ENCODE data around the gene NRF1.
"Not testable (repeated sequence)": the region's sequence is repeated elsewhere in the genome, so short reads cannot be mapped to it uniquely, and the experiment has no call there.

The NRF1 gene

GRCh38 chr7:129607471-129608120, 3.9 kb upstream of the NRF1 start:
- peak; percentile 23 to 38 for DNase-seq

DNA sequence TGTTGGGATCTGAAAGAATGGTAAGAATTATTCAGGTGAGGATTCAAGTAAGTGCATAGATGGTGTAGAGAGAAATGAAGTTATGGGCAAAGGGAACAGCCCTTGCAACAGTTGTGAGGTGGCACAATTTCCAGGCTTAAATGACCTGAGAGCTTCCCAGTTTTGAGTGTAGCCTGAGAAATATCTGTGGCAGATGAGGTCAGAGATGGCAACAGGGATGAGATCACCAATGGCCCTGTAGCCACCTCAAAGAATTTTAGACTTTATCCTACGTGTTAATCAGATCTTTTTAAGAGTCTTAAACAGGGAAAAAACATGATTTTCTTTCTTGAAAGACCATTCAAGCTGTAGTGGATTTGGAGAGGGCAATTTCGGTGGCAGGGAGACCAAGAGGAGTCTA, 1.9 kb upstream of the NRF1 start:
- DNase-seq: no peak

- peak in 1 of 2 donors; percentile 10 for DNase-seq
Measured at GRCh38 chr7:129610709-129611245, 743 bp upstream of the NRF1 start.

DNA sequence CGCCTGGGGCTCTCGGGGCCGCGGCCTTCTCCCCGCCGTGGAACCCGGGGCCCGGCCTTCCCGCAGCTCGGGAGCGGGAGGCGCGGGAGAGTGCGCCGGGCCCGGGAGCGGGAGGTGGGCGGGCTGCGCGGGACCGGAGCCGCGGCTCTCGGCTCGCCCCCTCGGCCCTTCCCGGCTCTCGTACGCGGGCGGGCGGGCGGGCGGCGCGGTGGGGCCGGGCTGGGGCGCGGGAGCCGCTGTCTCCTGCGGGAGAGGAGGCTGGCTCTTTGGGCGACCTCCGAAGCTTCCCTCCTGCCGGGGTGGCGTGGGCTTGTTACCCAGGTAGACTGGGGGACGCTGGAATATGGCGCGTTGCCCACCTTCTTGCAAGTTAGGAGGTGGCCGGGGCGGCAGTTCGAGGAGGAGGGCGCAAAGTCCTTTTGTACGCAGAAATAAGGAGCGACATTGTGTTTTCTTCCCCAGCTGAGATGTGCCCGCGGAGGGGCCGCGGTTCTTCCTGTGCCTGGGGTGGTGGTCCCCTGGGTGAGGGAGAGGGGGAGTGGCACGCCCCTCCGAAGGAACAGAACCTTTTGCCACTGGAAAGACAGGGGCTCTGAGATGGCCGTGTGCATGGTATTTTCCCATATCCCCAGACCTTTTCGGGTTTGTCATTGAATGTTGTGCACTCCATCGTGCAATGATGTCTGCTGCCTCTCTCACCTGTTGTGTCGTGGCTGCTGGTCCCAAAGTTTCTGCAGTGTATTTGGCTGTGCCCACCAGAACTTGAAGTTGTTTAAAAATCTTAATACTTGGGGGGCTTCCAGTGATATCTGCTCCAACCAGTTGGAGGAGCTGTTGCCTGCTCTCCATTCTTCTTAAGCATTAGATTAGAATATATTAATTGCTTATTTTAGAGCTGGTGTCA, 844 bp downstream of the NRF1 start:
- DNase-seq: peak; percentile 7 to 30

DNA sequence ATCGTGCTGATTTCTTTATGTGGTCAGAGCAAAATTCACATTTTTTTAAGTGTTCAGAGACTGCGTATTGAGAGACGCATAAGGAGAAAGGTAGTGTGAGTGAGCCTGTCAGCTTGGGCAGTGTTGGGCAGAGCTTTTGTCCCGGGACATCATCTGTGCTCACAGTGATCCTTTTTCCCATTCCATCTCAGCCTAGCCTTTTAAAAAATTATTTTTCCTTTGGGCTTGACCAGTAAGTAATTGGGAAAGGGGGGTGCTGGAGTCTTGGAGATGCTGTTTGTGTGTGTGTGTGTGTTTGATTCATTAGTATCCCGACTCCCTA, 1.5 kb downstream of the NRF1 start:
- no peak for DNase-seq

DNA sequence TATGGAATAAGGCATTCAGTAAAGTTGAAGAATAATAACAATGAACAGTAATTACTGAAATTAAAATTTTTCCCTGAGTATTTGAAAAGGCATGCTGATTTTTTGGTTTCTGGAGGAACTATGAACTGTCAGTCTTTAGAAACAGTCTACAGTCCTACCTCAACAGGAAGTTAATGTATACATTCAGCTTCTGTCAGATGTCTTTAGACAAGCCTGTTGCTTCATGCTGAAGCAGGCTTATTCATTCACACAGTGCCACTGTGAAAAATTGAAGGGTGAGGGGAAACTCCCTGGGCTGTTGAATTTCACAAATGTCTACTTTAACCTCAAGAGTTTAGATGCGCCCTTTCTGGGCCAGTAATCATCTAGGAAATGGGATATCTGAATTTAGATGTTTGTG, 3.5 kb downstream of the NRF1 start:
- no peak for DNase-seq

DNA sequence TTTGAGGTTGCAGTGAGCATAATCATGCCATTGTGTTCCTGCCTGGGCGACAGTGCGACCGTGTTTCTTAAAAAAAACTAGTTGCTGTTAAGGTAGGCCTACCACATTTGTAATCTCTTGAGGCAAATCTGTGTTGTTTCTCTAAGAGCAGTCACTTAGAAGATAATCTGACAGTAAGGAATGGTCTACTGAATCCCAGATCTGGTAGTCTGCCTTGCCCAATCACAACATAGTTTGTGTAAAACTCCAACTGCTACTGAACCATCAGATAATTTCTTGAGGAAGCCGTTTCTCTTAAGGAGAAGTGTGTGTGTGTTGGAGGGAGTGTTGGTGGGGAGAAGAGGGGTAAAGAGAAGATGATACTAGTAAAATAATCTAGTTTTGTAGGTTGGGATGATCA, 5.0 kb downstream of the NRF1 start:
- DNase-seq: no peak

DNA sequence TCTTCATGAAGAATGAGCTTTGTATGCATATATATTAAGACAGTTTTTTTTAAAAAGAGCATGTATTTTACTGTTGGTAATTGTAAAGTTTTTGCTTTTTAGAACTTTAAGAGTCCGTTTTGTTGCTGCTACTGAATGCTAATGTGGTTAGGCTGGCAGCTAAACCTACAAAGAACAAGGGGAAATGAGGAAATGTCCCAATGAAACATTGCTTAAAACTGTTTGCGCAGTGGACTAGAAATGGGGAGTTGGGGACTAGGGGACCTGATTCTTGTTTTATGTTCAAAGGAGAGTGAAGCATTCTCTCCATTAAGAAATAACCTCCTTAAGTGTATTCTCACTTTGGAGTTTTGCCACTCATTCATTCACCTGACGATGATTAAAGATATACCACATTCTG, 5.7 kb downstream of the NRF1 start:
- DNase-seq: no peak

DNA sequence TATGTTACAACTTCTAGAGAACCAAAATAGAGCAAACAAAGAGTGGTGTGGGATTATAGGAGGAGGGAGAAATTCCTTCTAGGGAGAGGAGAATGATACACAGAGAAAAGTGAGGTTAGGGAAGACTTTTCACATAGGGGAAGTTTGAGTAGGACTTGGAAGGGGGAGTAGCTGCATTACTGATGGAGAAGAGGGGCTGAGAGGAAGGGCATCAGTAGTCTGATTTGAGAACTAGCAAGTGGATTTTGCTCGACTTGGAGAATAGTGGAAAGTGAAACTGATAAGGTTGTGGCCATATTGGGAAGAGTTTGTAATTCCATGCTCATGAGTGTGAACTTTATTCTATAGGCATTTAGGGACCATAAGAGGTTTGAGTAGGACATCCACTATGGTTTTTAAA, 6.1 kb downstream of the NRF1 start:
- no peak for DNase-seq

GRCh38 chr7:129626896-129627295, 15.4 kb downstream of the NRF1 start:
- no peak for DNase-seq

GRCh38 chr7:129630341-129630740, 18.8 kb downstream of the NRF1 start:
- no peak for DNase-seq

DNA sequence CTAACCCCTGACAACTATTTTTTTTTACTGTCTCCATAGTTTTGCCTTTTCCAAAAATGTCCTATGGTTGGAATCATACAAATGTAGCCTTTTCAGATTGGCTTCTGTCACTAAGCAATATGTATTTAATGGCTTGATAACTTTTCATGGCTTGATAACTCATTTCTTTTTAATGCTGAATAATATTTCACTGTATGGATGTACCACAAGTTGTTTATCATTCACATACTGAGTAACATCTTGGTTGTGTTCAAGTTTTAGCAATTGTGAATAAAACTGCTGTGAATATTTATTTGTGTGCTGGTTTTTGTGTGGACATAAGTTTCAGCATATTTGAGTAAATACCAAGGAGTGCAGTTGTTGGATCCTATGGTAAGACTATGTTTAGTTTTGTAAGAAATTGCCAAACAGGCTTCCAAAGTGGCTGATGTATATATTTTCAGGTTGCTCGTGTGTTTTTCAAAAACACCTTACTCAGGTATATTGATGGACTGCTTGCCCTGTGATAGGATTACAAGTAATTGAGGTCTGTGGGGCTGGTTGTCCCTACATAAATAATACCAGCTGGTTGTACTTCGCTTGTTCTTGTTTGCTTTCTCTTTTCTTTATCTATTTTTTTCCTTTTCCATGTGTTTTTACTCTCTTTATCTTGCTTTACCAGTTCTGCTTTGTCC, 23.0 kb downstream of the NRF1 start:
- no peak for DNase-seq

DNA sequence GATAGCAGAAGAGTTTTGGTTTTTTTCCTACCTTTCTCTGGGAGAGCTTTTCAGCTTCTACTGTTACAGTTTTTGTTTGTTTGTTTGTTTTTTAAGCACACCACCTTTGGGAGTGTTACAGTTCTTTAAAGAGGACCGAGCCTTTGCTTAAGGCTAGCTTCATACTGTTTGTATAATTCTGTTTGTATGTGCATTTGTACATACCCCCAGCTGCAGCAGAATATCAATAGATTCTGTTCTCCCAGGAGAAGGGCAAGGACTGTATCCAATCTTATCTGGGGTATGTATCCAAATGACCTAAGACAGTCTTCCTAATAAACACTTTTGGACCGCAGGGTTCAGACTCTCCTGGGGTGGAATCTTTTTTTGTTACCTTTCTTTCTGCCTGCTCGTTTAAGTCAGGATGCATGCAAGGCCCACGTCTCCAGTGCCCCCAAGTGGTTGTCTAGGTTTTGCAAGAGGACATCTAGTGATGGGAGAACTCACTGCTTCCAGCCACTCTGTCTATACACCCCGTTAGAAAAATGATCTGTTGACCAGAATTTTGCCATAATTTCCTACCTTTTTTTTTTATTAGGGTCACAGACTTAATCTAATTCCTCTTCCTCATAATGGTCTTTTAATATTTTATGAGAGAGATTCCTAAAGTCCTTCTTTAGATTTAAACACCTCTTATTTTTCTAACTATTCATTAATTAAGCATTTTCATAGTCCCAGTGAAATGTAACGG, 23.9 kb downstream of the NRF1 start:
- DNase-seq: peak; percentile 49 to 56

DNA sequence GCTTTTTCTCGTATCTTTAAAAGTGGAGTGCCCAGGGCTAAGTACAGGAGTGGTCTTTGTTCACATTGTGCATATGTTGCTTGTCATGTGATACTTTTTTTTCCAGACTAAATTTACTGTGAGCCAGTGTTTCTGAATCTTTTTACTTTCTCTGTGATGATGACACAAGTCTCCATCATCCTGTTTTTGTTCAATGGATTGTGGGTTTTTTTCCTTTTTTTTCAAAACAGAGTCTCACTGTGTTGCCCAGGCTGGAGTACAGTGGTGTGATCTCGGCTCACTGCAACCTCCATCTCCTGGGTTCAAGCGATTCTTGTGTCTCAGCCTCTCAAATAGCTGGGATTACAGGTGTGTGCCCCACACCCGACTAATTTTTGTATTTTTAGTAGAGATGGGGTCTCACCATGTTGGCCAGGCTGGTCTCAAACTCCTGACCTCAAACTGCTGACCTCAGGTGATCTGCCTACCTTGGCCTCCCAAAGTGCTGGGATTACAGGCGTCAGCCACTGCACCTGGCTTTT, 24.6 kb downstream of the NRF1 start:
- not testable (repeated sequence) for DNase-seq

DNA sequence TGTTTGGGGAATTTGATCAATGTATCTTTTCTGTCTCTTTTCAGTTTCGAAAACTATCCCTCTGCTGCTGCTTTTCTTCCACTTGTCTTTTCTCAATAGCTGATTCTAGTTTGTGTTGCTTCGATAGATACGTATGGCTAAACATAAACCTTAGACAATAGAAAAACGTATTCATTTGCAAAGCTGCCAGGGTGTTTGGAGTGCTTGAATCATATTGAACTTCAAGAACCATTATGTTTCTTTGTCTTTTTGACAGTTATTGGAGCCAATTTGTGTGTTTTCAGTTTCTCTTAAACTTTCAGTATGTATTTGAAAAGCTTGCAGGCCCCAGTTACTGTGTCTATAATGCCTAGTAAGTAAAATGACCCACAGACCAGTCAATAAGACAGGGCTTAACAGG, 25.1 kb downstream of the NRF1 start:
- no peak for DNase-seq

DNA sequence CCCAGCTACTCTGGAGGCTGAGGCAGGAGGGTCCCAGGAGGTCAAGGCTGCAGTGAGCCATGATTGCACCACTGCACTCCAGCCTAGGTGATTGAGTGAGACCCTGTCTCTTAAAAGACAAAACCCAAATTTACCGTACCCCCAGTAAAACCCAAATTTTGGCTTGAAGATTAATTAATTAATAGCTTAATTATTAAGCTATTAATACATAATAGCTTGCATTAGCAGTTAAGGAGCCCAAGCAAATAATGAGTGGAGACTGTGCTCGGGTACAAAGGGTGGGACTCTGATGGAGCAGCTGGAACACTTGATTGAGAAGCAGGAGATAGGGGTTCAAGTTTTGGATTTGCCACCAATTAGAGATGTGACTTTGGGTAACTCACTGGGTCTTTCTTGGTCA, 28.9 kb downstream of the NRF1 start:
- DNase-seq: no peak

DNA sequence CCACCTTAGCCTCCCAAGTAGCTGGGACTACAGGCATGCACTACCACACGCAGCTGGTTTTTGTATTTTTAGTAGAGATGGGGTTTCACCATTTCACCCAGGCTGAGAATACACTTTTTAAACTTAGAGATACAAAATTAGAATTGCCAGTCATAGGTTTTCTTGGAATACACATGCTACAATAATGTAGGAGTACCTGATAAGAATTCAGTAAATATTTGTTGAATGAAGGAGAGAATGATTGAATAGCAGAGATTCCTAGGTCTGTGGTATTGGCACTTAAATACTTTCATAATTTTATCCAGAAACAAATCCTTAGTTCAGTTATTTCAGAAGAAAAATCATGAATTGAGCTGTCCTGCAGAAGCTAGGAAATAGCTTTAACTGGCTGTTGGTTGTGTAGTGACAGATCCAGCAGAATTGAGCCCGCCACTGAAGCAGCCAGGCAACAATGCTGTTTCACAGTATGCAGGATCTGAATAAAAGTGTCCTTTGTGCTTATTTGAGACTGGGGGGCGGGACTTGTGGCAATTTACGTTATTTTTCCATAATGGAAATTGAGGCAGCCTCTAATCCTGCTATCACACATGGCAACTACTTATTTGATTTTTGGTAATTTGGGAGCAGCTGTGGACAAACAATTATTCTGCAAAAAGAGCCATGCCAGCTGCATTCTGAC, 31.5 kb downstream of the NRF1 start:
- DNase-seq: no peak

DNA sequence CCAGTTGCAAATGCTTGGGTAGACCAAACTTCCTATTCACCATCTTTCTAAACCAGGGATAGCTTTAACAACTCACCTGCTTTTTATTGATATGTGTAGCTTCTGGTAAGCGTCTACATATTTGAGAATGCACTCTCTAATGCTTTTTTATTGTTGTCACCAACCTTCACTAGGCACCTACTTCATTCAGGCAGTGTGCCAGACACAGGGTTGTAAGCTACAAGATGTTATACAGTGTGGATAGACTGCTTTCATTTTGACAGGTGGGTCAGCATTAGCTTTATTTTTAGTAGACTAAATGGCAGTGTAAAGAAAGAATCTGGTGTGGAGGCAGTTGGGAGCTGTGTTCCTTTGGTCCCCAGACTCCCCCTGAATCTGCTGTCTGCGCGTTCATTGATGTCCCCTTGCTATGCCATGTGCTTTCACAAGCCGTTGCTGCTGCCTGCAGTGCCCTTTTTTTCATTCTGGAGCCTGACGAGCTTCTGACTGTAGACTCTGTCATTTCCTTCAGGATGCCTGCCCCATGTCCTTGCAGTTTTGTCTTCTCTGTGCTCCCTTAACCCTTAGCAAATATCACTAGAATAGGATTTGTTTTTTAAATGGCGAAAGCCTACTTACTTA, 32.1 kb downstream of the NRF1 start:
- no peak for DNase-seq

- no peak for DNase-seq
Measured at GRCh38 chr7:129644634-129645230, 33.2 kb downstream of the NRF1 start.

- no peak for DNase-seq
Measured at GRCh38 chr7:129646369-129647021, 35.0 kb downstream of the NRF1 start.

All from stimulated activated CD4-positive, alpha-beta T cell treated with anti-CD3 and anti-CD28 coated beads, Interleukin-2, amount 100 ng/mL, for 48 hours (primary cell).